Ovary (tissue), 9 donors: ENCODE results near the gene CKLF. TPM values are rescaled to one million over a fixed set of nuclear protein-coding genes. Genes with fewer than 3 reads are reported as not detected.

ENCODE experiments used
- DNase-seq, 5 donors: peaks; one replicate each; pipeline ENCODE4 v3.0.0-alpha.2; 2019 to 2020
- H3K27ac ChIP-seq, 2 donors: fragments of 200-600 bp; one replicate each; pipeline versions ENCODE4 v1.5.1 to v1.8.0; 2019 to 2022
- H3K27me3 ChIP-seq: fragments of 200-600 bp; one replicate; pipeline ENCODE4 v1.8.0; 2022
- H3K36me3 ChIP-seq: fragments of 200-600 bp; sonication (generic); one replicate; pipeline ENCODE4 v1.5.1; 2019
- H3K4me1 ChIP-seq: one replicate; pipeline ENCODE4 v1.8.1; 2013; ENCODE audit warnings: mild to moderate bottlenecking, moderate library complexity; ENCODE audit not compliant: insufficient read depth
- H3K4me3 ChIP-seq: fragments of 200-600 bp; sonication (generic); one replicate; pipeline ENCODE4 v1.5.1; 2017
- H3K9me3 ChIP-seq, 2 donors: fragments of 200-600 bp in 1 of 2; sonication (generic) in 1 of 2; one replicate each; pipeline versions ENCODE4 v1.5.1 to v1.8.1; 2013 to 2019; ENCODE audit warnings: mild to moderate bottlenecking in 1 of 2, moderate library complexity in 1 of 2
- CTCF ChIP-seq, 3 donors: fragments of 450-650 bp in 2 of 3; fragments of 200-600 bp in 1 of 3; IDR thresholded peaks; one replicate each; pipeline versions ENCODE4 v1.5.1 to v1.8.0; 2016 to 2022; ENCODE audit warnings: antibody characterized with exemption in 3 of 3, mild to moderate bottlenecking in 1 of 3
- EP300 ChIP-seq: sonication (generic); formaldehyde crosslinking; IDR thresholded peaks from one replicate; pipeline ENCODE4 v1.6.1; 2017; ENCODE audit warnings: antibody characterized with exemption
- POLR2A ChIP-seq: fragments of 450-650 bp; IDR thresholded peaks from one replicate; pipeline ENCODE4 v1.6.1; 2017; ENCODE audit warnings: antibody characterized with exemption, mild to moderate bottlenecking, moderate library complexity
- WGBS, 3 donors: extraction: QIAGEN DNeasy Blood & Tissue Kit in 1 of 3; methylation state at CpG; one replicate each; pipeline versions ENCODE4 v1.1.5 to v1.1.7; 2013 to 2017; 5-methylcytosine and 5-hydroxymethylcytosine counted together
- intact Hi-C, 4 donors: fragments of 100-400 bp; cut with DNase I; formaldehyde crosslinking; loops; one replicate each; pipeline versions ENCODE4 v1.11.0 to v1.15.1; 2022 to 2023
- polyA plus RNA-seq, 2 donors: library from polyadenylated mRNA; stranded (reverse); fragments of 200-250 nt in 1 of 2; fragments of 350-450 nt in 1 of 2; fragmentation: Illumina TruSeq in 1 of 2; extraction: RNeasy Lipid Tissue Mini Kit (QIAGEN cat#74804) in 1 of 2; gene quantifications; one replicate each; pipeline ENCODE4 v1.2.3, GENCODE V29; 2013 to 2014
- total RNA-seq, 7 donors: library from RNA; depleted of rRNA in 2 of 7; stranded (reverse); fragments of >200 nt in 2 of 7; fragmentation: NEBNext Ultra II Directional in 3 of 7; extraction: Animal tissue kit (Norgen Biotek cat#: 25700) in 3 of 7; gene quantifications; one replicate each; pipeline versions ENCODE4 v1.1.0 to v1.2.4, GENCODE V29; 2016 to 2023
- donor health status: DM: no; HTN: no; CAD: no; lungs with moderate emphysema.
- donor health status: DM: no; HTN: no; CAD: no.
- donor health status: Bipolar disorder and iron deficiency.
- donor health status: DM: yes; HTN: yes; CAD: no.
- donor health status: DM: no; HTN: no; CAD: no.
- donor health status: DM: yes; HTN: yes; CAD: no.

CKLF gene
- total and polyA plus RNA-seq, 9 donors = 22.3 to 46.8 (median 32.6) TPM

GRCh38 chr16:66536525-66536924 lies 15.9 kb upstream of the CKLF start:
- Histone ChIP-seq H3K27me3 (no peaks in the 10 kb centered on the region), H3K4me3 (no peak overlapping the region), H3K9me3 (no peaks in the 10 kb centered on the region), H3K27ac (no peak overlapping the region), H3K36me3 (no peaks in the 10 kb centered on the region), H3K4me1 (no peaks in the 10 kb centered on the region)
- WGBS, 3 donors = 84 to 88% (median 85%) methylated on average over 4 of the region's 4 CpGs
- no peak for DNase-seq
- TF ChIP-seq EP300 (no peak), CTCF (IDR thresholded peaks at IDR 0.05) (no peak), POLR2A (no peak)
- intact Hi-C loops = no loop called here

- DNase-seq = no peak
- Histone ChIP-seq H3K36me3 (no peaks in the 10 kb centered on the region), H3K27ac (no peak overlapping the region), H3K27me3 (no peaks in the 10 kb centered on the region), H3K4me3 (no peak overlapping the region), H3K9me3 (no peaks in the 10 kb centered on the region), H3K4me1 (no peaks in the 10 kb centered on the region)
- 91 to 97% (median 96%) methylated on average over 2 of the region's 2 CpGs for WGBS, 3 donors
- intact Hi-C loops = no loop called here
- no peak for TF ChIP-seq EP300
- no peak for TF ChIP-seq CTCF (IDR thresholded peaks at IDR 0.05)
- TF ChIP-seq POLR2A = no peak
These were observed 15.1 kb upstream of the CKLF start for GRCh38 chr16:66537236-66537635.

GRCh38 chr16:66538910-66539309 lies 13.5 kb upstream of the CKLF start:
- no peaks in the 10 kb centered on the region for H3K4me1 ChIP-seq
- H3K9me3 ChIP-seq = no peaks in the 10 kb centered on the region
- intact Hi-C loops = no loop called here
- H3K36me3 ChIP-seq = no peaks in the 10 kb centered on the region
- DNase-seq = no peak
- H3K27ac ChIP-seq = no peak overlapping the region
- H3K27me3 ChIP-seq = no peaks in the 10 kb centered on the region
- 85 to 97% (median 89%) methylated on average over 5 of the region's 5 CpGs for WGBS, 3 donors
- H3K4me3 ChIP-seq = no peak overlapping the region
- TF ChIP-seq EP300 = no peak
- TF ChIP-seq POLR2A = no peak
- TF ChIP-seq CTCF (IDR thresholded peaks at IDR 0.05) = no peak

GRCh38 chr16:66539623-66540469 lies 12.5 kb upstream of the CKLF start:
- WGBS, 3 donors = 72 to 81% (median 77%) methylated on average over 3 of the region's 3 CpGs
- H3K9me3 ChIP-seq = no peaks in the 10 kb centered on the region
- no peak for DNase-seq
- H3K4me3 ChIP-seq = no peak overlapping the region
- H3K27ac ChIP-seq = no peak overlapping the region
- H3K4me1 ChIP-seq = no peaks in the 10 kb centered on the region
- no peaks in the 10 kb centered on the region for H3K36me3 ChIP-seq
- intact Hi-C loops = no loop called here
- no peak for TF ChIP-seq CTCF (IDR thresholded peaks at IDR 0.05)
- TF ChIP-seq EP300 = no peak
- TF ChIP-seq POLR2A = no peak
- no peaks in the 10 kb centered on the region for H3K27me3 ChIP-seq
